Esophagus muscularis mucosa (tissue), 4 donors: ENCODE results near the gene SMPD3. TPM values are rescaled to one million over a fixed set of nuclear protein-coding genes. Genes with fewer than 3 reads are reported as not detected.

Experiments
- DNase-seq: peaks from one replicate; pipeline ENCODE4 v3.0.0-alpha.2; 2017; ENCODE audit errors: extremely low spot score
- H3K27ac ChIP-seq, 4 donors: fragments of 200-600 bp; sonication (generic); replicated peaks in 1 of 4; 1 replicate in 3 of 4; 2 replicates in 1 of 4; pipeline ENCODE4 v1.5.1; 2016 to 2019; ENCODE audit warnings: mild to moderate bottlenecking in 1 of 4
- H3K27me3 ChIP-seq, 4 donors: fragments of 200-600 bp; sonication (generic); one replicate each; pipeline versions ENCODE4 v1.5.1 to v1.6.0; 2016 to 2019
- H3K36me3 ChIP-seq, 4 donors: fragments of 200-600 bp; sonication (generic); one replicate each; pipeline ENCODE4 v1.5.1; 2016 to 2019
- H3K4me1 ChIP-seq, 4 donors: fragments of 200-600 bp; sonication (generic); one replicate each; pipeline ENCODE4 v1.5.1; 2016 to 2019
- H3K4me3 ChIP-seq, 4 donors: fragments of 200-600 bp; sonication (generic); 1 replicate in 2 of 4; 2 replicates in 2 of 4; pipeline ENCODE4 v1.5.1; 2016 to 2019; ENCODE audit warnings: mild to moderate bottlenecking in 4 of 4, moderate library complexity in 1 of 4
- H3K9me3 ChIP-seq, 4 donors: fragments of 200-600 bp; sonication (generic); 1 replicate in 3 of 4; 2 replicates in 1 of 4; pipeline ENCODE4 v1.5.1; 2016 to 2019
- CTCF ChIP-seq, 3 experiments: fragments of 200-600 bp in 2 of 3; fragments of 450-650 bp in 1 of 3; sonication (generic) in 2 of 3; IDR thresholded peaks; one replicate each; pipeline ENCODE4 v1.5.1; 2017 to 2019; ENCODE audit warnings: antibody characterized with exemption in 3 of 3, mild to moderate bottlenecking in 2 of 3, moderate library complexity in 1 of 3
- EP300 ChIP-seq: sonication (generic); formaldehyde crosslinking; IDR thresholded peaks from one replicate; pipeline ENCODE4 v1.6.1; 2017; ENCODE audit warnings: antibody characterized with exemption
- POLR2A ChIP-seq: fragments of 450-650 bp; IDR thresholded peaks from one replicate; pipeline ENCODE4 v1.6.1; 2017; ENCODE audit warnings: antibody characterized with exemption, moderate library complexity, mild to moderate bottlenecking, low read depth
- POLR2AphosphoS5 ChIP-seq, 2 donors: sonication (generic); formaldehyde crosslinking; IDR thresholded peaks; one replicate each; pipeline ENCODE4 v1.6.1; 2017; ENCODE audit warnings: antibody characterized with exemption in 2 of 2
- WGBS: methylation state at CpG from one replicate; pipeline ENCODE4 v1.1.5; 2018; 5-methylcytosine and 5-hydroxymethylcytosine counted together
- intact Hi-C: fragments of 100-400 bp; cut with DNase I; formaldehyde crosslinking; loops from one replicate; pipeline ENCODE4 v1.15.1; 2023
- total RNA-seq, 4 donors: library from RNA; depleted of rRNA; stranded (reverse); fragments of >200 nt; gene quantifications; one replicate each; pipeline versions ENCODE4 v1.1.0 to v1.2.1, GENCODE V29; 2016

Gene SMPD3
- total RNA-seq, 4 donors from 2014 or later, result 0.32 to 0.92 (median 0.54) TPM

- H3K27me3 ChIP-seq, result no peaks in the 10 kb centered on the region
- intact Hi-C loops, result loop anchor here (1.0 kb wide), 1 partner anchor 68 kb away; no protein-coding TSS in a partner anchor
- WGBS, result 42% methylated on average over 3 of the region's 3 CpGs
- no peak overlapping the region for H3K4me3 ChIP-seq
- peaks cover 14 to 58% (median 45%) of the 10 kb centered on the region in 4 donors for H3K36me3 ChIP-seq
- no peaks in the 10 kb centered on the region for H3K9me3 ChIP-seq
- no peak overlapping the region for H3K27ac ChIP-seq
- TF ChIP-seq POLR2A (no peak), POLR2AphosphoS5 (IDR thresholded peaks at IDR 0.05) (no peak), CTCF (IDR thresholded peaks at IDR 0.05) (no peak), EP300 (no peak)
- DNase-seq, result no peak
- H3K4me1 ChIP-seq, result peaks cover 10 to 20% (median 16%) of the 10 kb centered on the region in 4 donors
These were observed 119.4 kb downstream of the SMPD3 start for GRCh38 chr16:68328860-68329390.

- H3K9me3 ChIP-seq, result no peaks in the 10 kb centered on the region
- no peaks in the 10 kb centered on the region for H3K27me3 ChIP-seq
- intact Hi-C loops, result loop anchor here (1.0 kb wide), 1 partner anchor 67 kb away; no protein-coding TSS in a partner anchor
- H3K4me3 ChIP-seq, result no peak overlapping the region
- H3K27ac ChIP-seq, result no peak overlapping the region
- DNase-seq, result peak; percentile 95
- peaks cover 10 to 17% (median 15%) of the 10 kb centered on the region in 4 donors for H3K4me1 ChIP-seq
- H3K36me3 ChIP-seq, result peaks cover 19 to 57% (median 46%) of the 10 kb centered on the region in 4 donors
- 38% methylated on average over 13 of the region's 13 CpGs for WGBS
- no peak for TF ChIP-seq POLR2A
- TF ChIP-seq CTCF (IDR thresholded peaks at IDR 0.05), result peak; percentile 89 to 98 (median 96)
- peak; percentile 18 to 60 for TF ChIP-seq POLR2AphosphoS5 (IDR thresholded peaks at IDR 0.05)
- TF ChIP-seq EP300, result no peak
These were observed 120.0 kb downstream of the SMPD3 start for GRCh38 chr16:68328151-68328859.

GRCh38 chr16:68324780-68325357, 123.4 kb downstream of the SMPD3 start:
- no peaks in the 10 kb centered on the region for H3K9me3 ChIP-seq
- no peak overlapping the region for H3K27ac ChIP-seq
- TF ChIP-seq CTCF (IDR thresholded peaks at IDR 0.05), result no peak
- no peak for TF ChIP-seq POLR2AphosphoS5 (IDR thresholded peaks at IDR 0.05)
- no peak for TF ChIP-seq EP300
- WGBS, result 95% methylated on average over 8 of the region's 8 CpGs
- no peak for DNase-seq
- H3K27me3 ChIP-seq, result no peaks in the 10 kb centered on the region
- peaks cover 0 to 8% (median 0%) of the 10 kb centered on the region in 4 donors for H3K4me1 ChIP-seq
- intact Hi-C loops, result no loop called here
- H3K4me3 ChIP-seq, result no peak overlapping the region
- H3K36me3 ChIP-seq, result peaks cover 22 to 78% (median 63%) of the 10 kb centered on the region in 4 donors

GRCh38 chr16:68324336-68324735, 124.0 kb downstream of the SMPD3 start:
- 76% methylated on average over 3 of the region's 5 CpGs for WGBS
- no peaks in the 10 kb centered on the region for H3K27me3 ChIP-seq
- peaks cover 22 to 78% (median 63%) of the 10 kb centered on the region in 4 donors for H3K36me3 ChIP-seq
- H3K27ac ChIP-seq, result no peak overlapping the region
- TF ChIP-seq POLR2A (no peak), EP300 (no peak), POLR2AphosphoS5 (IDR thresholded peaks at IDR 0.05) (no peak), CTCF (IDR thresholded peaks at IDR 0.05) (no peak)
- peaks cover 0 to 8% (median 0%) of the 10 kb centered on the region in 4 donors for H3K4me1 ChIP-seq
- no peak overlapping the region for H3K4me3 ChIP-seq
- intact Hi-C loops, result no loop called here
- no peak for DNase-seq
- no peaks in the 10 kb centered on the region for H3K9me3 ChIP-seq
